ENCODE measurements around the gene NF1.

DNA sequence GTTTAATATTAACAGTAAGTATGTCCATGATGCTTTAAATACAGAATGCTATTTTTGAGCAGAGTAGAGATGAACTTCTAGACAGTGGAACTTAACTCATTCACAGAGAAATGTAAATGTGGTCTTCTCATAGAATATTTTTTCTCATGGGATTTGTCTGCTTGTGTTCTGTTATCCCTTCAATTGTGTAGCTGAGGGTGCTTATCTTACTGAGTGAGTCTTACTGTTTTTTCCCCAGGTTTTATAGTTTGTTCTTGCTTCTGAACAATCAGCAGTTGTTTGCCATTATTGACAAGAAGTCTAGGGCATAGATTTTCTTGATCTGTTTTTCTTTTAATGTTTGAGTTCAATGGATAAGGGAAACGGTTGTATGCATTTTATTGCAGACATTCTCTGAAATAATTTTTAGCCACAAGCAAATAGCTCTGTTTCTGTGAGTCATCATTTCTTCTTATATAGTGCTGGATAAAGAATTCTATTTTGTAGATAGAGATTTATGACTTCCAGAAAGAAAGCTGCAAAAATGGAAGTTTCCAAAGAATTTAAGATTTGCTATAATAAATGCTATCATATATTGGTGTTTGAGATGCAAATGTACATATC is 60.5 kb downstream of the NF1 start:
- TF ChIP-seq, protein P1, sequence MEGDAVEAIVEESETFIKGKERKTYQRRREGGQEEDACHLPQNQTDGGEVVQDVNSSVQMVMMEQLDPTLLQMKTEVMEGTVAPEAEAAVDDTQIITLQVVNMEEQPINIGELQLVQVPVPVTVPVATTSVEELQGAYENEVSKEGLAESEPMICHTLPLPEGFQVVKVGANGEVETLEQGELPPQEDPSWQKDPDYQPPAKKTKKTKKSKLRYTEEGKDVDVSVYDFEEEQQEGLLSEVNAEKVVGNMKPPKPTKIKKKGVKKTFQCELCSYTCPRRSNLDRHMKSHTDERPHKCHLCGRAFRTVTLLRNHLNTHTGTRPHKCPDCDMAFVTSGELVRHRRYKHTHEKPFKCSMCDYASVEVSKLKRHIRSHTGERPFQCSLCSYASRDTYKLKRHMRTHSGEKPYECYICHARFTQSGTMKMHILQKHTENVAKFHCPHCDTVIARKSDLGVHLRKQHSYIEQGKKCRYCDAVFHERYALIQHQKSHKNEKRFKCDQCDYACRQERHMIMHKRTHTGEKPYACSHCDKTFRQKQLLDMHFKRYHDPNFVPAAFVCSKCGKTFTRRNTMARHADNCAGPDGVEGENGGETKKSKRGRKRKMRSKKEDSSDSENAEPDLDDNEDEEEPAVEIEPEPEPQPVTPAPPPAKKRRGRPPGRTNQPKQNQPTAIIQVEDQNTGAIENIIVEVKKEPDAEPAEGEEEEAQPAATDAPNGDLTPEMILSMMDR (IDR thresholded peaks at IDR 0.05), result no peak
- TF ChIP-seq GATA3 (IDR thresholded peaks at IDR 0.05; ENCODE audit: borderline replicate concordance), result no peak
- TF ChIP-seq CBX8 (IDR thresholded peaks at IDR 0.05), result no peak
- TF ChIP-seq RNF2 (IDR thresholded peaks at IDR 0.05; ENCODE audit: borderline replicate concordance, low read depth), result no peak
- TF ChIP-seq POLR2A (IDR thresholded peaks at IDR 0.05; ENCODE audit: low read length), result no peak
- TF ChIP-seq EP300 (IDR thresholded peaks at IDR 0.05), result no peak
- TF ChIP-seq, protein P2, sequence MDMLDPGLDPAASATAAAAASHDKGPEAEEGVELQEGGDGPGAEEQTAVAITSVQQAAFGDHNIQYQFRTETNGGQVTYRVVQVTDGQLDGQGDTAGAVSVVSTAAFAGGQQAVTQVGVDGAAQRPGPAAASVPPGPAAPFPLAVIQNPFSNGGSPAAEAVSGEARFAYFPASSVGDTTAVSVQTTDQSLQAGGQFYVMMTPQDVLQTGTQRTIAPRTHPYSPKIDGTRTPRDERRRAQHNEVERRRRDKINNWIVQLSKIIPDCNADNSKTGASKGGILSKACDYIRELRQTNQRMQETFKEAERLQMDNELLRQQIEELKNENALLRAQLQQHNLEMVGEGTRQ (IDR thresholded peaks at IDR 0.05), result no peak
- TF ChIP-seq EHMT2 (IDR thresholded peaks at IDR 0.05; ENCODE audit: low read depth), result no peak
- no peak for TF ChIP-seq CEBPB (IDR thresholded peaks at IDR 0.05)
- no peak for TF ChIP-seq HOXB5 (CRISPR knock-in tag; IDR thresholded peaks at IDR 0.05)
- no peak for TF ChIP-seq JUN (IDR thresholded peaks at IDR 0.05)
- TF ChIP-seq, protein P3, sequence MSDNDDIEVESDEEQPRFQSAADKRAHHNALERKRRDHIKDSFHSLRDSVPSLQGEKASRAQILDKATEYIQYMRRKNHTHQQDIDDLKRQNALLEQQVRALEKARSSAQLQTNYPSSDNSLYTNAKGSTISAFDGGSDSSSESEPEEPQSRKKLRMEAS (IDR thresholded peaks at IDR 0.05), result no peak
